GM21526 (cell line): Measurements from ENCODE around the gene TESK1.
"Not testable (repeated sequence)": the region's sequence is repeated elsewhere in the genome, so short reads cannot be mapped to it uniquely, and the experiment has no call there.

Source experiments
- ATAC-seq: cut with Tn5 transposase; IDR thresholded peaks from one replicate; pipeline ENCODE4 v1.9.1; 2021; ENCODE audit warnings: moderate library complexity; ENCODE audit not compliant: unreplicated experiment, low FRiP score

The TESK1 gene

GRCh38 chr9:35643046-35643445 lies 38.0 kb downstream of the TESK1 start:
- no peak for ATAC-seq

GRCh38 chr9:35645736-35646135 lies 40.7 kb downstream of the TESK1 start:
- not testable (repeated sequence) for ATAC-seq

GRCh38 chr9:35646153-35646532 lies 41.1 kb downstream of the TESK1 start:
- no peak for ATAC-seq

- ATAC-seq = peak; percentile 80
Observed at GRCh38 chr9:35646533-35647265, 41.6 kb downstream of the TESK1 start.

- ATAC-seq = no peak
Observed at GRCh38 chr9:35649431-35650340, 44.6 kb downstream of the TESK1 start.

GRCh38 chr9:35650341-35651158 lies 45.5 kb downstream of the TESK1 start, which contains the start of gene SIT1:
TSS of gene SIT1 (minus strand) at chr9:35650931. CDS start at chr9:35650853, 78 bp downstream.
- ATAC-seq = no peak

GRCh38 chr9:35651956-35652828 lies 47.1 kb downstream of the TESK1 start:
- ATAC-seq = no peak

- ATAC-seq = no peak
Observed at GRCh38 chr9:35652829-35653209, 47.8 kb downstream of the TESK1 start.

GRCh38 chr9:35653611-35654010 lies 48.5 kb downstream of the TESK1 start:
- no peak for ATAC-seq

GRCh38 chr9:35656348-35656747 lies 51.3 kb downstream of the TESK1 start:
- no peak for ATAC-seq

- no peak for ATAC-seq
Observed at GRCh38 chr9:35656831-35657545, 51.9 kb downstream of the TESK1 start.

GRCh38 chr9:35657546-35658136 lies 52.6 kb downstream of the TESK1 start, which contains the start of gene RMRP:
TSS of gene RMRP (minus strand) at chr9:35658019.
- peak; percentile 79 for ATAC-seq

GRCh38 chr9:35658137-35658967 lies 53.3 kb downstream of the TESK1 start, which contains the start of gene CCDC107:
TSS of gene CCDC107 (plus strand) at chr9:35658292. CDS start at chr9:35658380, 88 bp downstream.
- peak; percentile 57 for ATAC-seq

GRCh38 chr9:35658968-35659220 lies 53.8 kb downstream of the TESK1 start:
- ATAC-seq = peak; percentile 3

- ATAC-seq = no peak
Observed at GRCh38 chr9:35659340-35659739, 54.3 kb downstream of the TESK1 start.
